OCI-LY7 (cell line): Measurements from ENCODE around the gene WDR48.

Experiments used
- EZH2phosphoT487 ChIP-seq: fragments of 200-600 bp; sonication (generic); IDR thresholded peaks from 2 replicates; pipeline ENCODE4 v1.6.1; 2018; ENCODE audit warnings: low read depth, borderline replicate concordance, mild to moderate bottlenecking, mixed run types, antibody characterized with exemption, low read length, moderate library complexity, mixed read lengths
- TF ChIP-seq, protein P1 (sequence below): fragments of 200-600 bp; sonication (generic); conservative IDR thresholded peaks from 2 replicates; pipeline ENCODE4 v1.5.1; 2014; ENCODE audit warnings: mild to moderate bottlenecking, antibody characterized with exemption, low read length, moderate library complexity, mixed read lengths

DNA sequence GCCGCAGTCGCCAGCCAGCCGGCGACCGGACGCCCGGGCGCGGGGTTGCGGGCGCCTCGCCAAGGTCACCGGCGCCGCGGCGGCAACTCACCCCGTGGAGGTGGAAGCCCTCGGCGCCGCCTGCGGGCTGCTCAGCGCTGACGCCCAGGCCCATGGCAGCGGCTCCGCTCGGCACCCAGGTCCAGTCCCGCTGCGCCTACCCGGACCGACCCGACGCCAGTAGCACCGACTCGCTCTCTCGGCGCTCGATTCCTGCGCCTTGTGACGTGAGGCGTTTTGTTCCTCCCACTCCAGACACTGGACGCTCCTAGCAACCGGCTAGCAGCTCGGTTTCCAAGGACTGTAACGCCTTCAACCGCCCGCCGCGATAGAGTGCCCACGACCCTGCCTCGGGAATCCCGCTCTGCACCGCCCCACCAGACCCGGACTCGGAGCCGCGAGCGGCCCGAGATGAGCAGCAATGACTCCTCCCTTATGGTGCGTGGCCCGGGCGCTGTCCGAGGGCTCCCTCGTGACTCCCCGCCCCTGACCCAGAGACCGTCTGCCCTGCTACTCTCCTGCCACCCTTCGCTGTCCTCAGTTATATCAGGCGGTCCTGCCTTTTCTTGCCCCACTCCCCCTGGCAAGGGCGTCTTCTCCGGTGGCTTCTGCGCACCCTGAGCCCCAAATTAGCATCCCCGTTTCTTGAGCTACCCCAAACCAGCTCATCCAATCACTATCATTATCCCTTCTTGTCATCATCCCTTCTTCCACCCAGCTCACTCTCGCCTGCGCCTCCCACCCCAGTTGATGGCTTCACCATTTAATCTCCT lies 55.8 kb downstream of the WDR48 start, which contains the start of the genes GORASP1 and TTC21A:
- TF ChIP-seq, protein P1, sequence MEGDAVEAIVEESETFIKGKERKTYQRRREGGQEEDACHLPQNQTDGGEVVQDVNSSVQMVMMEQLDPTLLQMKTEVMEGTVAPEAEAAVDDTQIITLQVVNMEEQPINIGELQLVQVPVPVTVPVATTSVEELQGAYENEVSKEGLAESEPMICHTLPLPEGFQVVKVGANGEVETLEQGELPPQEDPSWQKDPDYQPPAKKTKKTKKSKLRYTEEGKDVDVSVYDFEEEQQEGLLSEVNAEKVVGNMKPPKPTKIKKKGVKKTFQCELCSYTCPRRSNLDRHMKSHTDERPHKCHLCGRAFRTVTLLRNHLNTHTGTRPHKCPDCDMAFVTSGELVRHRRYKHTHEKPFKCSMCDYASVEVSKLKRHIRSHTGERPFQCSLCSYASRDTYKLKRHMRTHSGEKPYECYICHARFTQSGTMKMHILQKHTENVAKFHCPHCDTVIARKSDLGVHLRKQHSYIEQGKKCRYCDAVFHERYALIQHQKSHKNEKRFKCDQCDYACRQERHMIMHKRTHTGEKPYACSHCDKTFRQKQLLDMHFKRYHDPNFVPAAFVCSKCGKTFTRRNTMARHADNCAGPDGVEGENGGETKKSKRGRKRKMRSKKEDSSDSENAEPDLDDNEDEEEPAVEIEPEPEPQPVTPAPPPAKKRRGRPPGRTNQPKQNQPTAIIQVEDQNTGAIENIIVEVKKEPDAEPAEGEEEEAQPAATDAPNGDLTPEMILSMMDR: 0 out of 2 replicates have a peak, but pooled peaks have one; percentile 13
- no peak for TF ChIP-seq EZH2phosphoT487
